Suppressor macrophage treated with lipopolysaccharide for 1 hour (primary cell): Measurements from ENCODE around the gene NPIPB6.
"Not testable (repeated sequence)": the region's sequence is repeated elsewhere in the genome, so short reads cannot be mapped to it uniquely, and the experiment has no call there.

Experiments used
- DNase-seq, 3 donors: peaks; one replicate each; pipeline ENCODE4 v3.0.0-alpha.2; 2020 to 2022

NPIPB6 gene

GRCh38 chr16:28363408-28363807, at the start of gene NPIPB6:
NPIPB6 (minus strand) TSS chr16:28363508; CDS start chr16:28362822, 686 bp downstream.
- not testable (repeated sequence) for DNase-seq

GRCh38 chr16:28403220-28404072, 40.1 kb upstream of the NPIPB6 start, which contains the start of gene EIF3CL:
EIF3CL (minus strand) TSS chr16:28403841; CDS start chr16:28403618, 223 bp downstream.
- DNase-seq: not testable (repeated sequence)

- not testable (repeated sequence) for DNase-seq
Measured at GRCh38 chr16:28392054-28392453, 28.7 kb upstream of the NPIPB6 start.

- DNase-seq: not testable (repeated sequence)
Measured at GRCh38 chr16:28382177-28382867, 19.0 kb upstream of the NPIPB6 start.

GRCh38 chr16:28377822-28378221, 14.5 kb upstream of the NPIPB6 start:
- DNase-seq: not testable (repeated sequence)

- not testable (repeated sequence) for DNase-seq
Measured at GRCh38 chr16:28377108-28377625, 13.9 kb upstream of the NPIPB6 start.

- DNase-seq: not testable (repeated sequence)
Measured at GRCh38 chr16:28375115-28375514, 11.8 kb upstream of the NPIPB6 start.

- DNase-seq: not testable (repeated sequence)
Measured at GRCh38 chr16:28374281-28374680, 11.0 kb upstream of the NPIPB6 start.

GRCh38 chr16:28367926-28368325, 4.6 kb upstream of the NPIPB6 start:
- DNase-seq: not testable (repeated sequence)

- DNase-seq: not testable (repeated sequence)
Measured at GRCh38 chr16:28364268-28365173, 1.2 kb upstream of the NPIPB6 start.

GRCh38 chr16:28362600-28362999, 708 bp downstream of the NPIPB6 start:
- not testable (repeated sequence) for DNase-seq

GRCh38 chr16:28338230-28338629, 25.1 kb downstream of the NPIPB6 start:
- DNase-seq: not testable (repeated sequence)

GRCh38 chr16:28336940-28337710, 26.2 kb downstream of the NPIPB6 start:
- not testable (repeated sequence) for DNase-seq

GRCh38 chr16:28335678-28336077, 27.6 kb downstream of the NPIPB6 start:
- DNase-seq: not testable (repeated sequence)

GRCh38 chr16:28332632-28333031, 30.7 kb downstream of the NPIPB6 start:
- not testable (repeated sequence) for DNase-seq

GRCh38 chr16:28330981-28331380, 32.3 kb downstream of the NPIPB6 start:
- DNase-seq: not testable (repeated sequence)

- DNase-seq: not testable (repeated sequence)
Measured at GRCh38 chr16:28330232-28330631, 33.1 kb downstream of the NPIPB6 start.

GRCh38 chr16:28326881-28327610, 36.3 kb downstream of the NPIPB6 start:
- peak; percentile 68 to 87 (median 73) for DNase-seq

- no peak for DNase-seq
Measured at GRCh38 chr16:28324887-28325279, 38.4 kb downstream of the NPIPB6 start.

GRCh38 chr16:28324235-28324886, 38.9 kb downstream of the NPIPB6 start:
- DNase-seq: no peak
